Smooth muscle cell (in vitro differentiated cells): ENCODE measurements around the gene TRAM2. TPM values are rescaled to one million over a fixed set of nuclear protein-coding genes. Genes with fewer than 3 reads are reported as not detected.

Experiments
- DNase-seq: peaks from one replicate; lab custom pipeline; 2025; ENCODE audit not compliant: unreplicated experiment; lab: John Stamatoyannopoulos, UW
- H2AFZ ChIP-seq: fragments of 200-600 bp; sonication (generic); 2 replicates; pipeline ENCODE4 v1.6.0; 2016; ENCODE audit warnings: antibody characterized with exemption, low read depth, mild to moderate bottlenecking
- H3F3A ChIP-seq: fragments of 200-600 bp; sonication (generic); 2 replicates; pipeline ENCODE4 v1.6.0; 2017; ENCODE audit warnings: antibody characterized with exemption, low read depth
- H3K27ac ChIP-seq: fragments of 200-600 bp; sonication (generic); 2 replicates; pipeline ENCODE4 v1.5.1; 2016; ENCODE audit warnings: low read depth, mild to moderate bottlenecking
- H3K27me3 ChIP-seq: fragments of 200-600 bp; sonication (generic); 2 replicates; pipeline ENCODE4 v1.6.1; 2016; ENCODE audit warnings: low read depth, mild to moderate bottlenecking
- H3K36me3 ChIP-seq: fragments of 200-600 bp; sonication (generic); 2 replicates; pipeline ENCODE4 v1.5.1; 2016; ENCODE audit warnings: low read depth
- H3K4me1 ChIP-seq: fragments of 200-600 bp; sonication (generic); 2 replicates; pipeline ENCODE4 v1.5.1; 2016; ENCODE audit warnings: low read depth
- H3K4me2 ChIP-seq: fragments of 200-600 bp; sonication (generic); 2 replicates; pipeline ENCODE4 v1.6.0; 2016; ENCODE audit warnings: mild to moderate bottlenecking
- H3K4me3 ChIP-seq: fragments of 200-600 bp; sonication (generic); 2 replicates; pipeline ENCODE4 v1.5.1; 2016; ENCODE audit warnings: mild to moderate bottlenecking
- H3K79me2 ChIP-seq: fragments of 200-600 bp; sonication (generic); 2 replicates; pipeline ENCODE4 v1.6.0; 2016; ENCODE audit warnings: low read depth, mild to moderate bottlenecking
- H3K9ac ChIP-seq: fragments of 200-600 bp; sonication (generic); 2 replicates; pipeline ENCODE4 v1.6.0; 2016; ENCODE audit warnings: low read depth
- H3K9me3 ChIP-seq: fragments of 200-600 bp; sonication (generic); replicated peaks from 2 replicates; pipeline ENCODE4 v1.5.1; 2016; ENCODE audit warnings: low read depth
- H4K20me1 ChIP-seq: fragments of 200-600 bp; sonication (generic); 2 replicates; pipeline ENCODE4 v1.6.0; 2016; ENCODE audit warnings: low read depth
- WGBS: methylation state at CpG from one replicate; pipeline ENCODE4 v1.1.7; 2016; ENCODE audit warnings: low lambda C conversion rate; 5-methylcytosine and 5-hydroxymethylcytosine counted together
- polyA plus RNA-seq: library from polyadenylated mRNA; unstranded; fragments of >200 nt; fragmentation: Nextera tagmentation; extraction: Ambion mirVana; gene quantifications from 2 replicates; pipeline ENCODE4 v1.2.1, GENCODE V29; 2016
- total RNA-seq: library from RNA; depleted of rRNA; stranded (reverse); fragments of >200 nt; gene quantifications from 2 replicates; pipeline ENCODE4 v1.2.3, GENCODE V29; 2014
- TF ChIP-seq, protein P1 (sequence below): fragments of 200-600 bp; sonication (generic); IDR thresholded peaks from 2 replicates; pipeline ENCODE4 v1.5.1; 2017; ENCODE audit warnings: borderline replicate concordance, mild to moderate bottlenecking, antibody characterized with exemption; ENCODE audit not compliant: insufficient read depth, poor library complexity, severe bottlenecking

Gene TRAM2
- total and polyA plus RNA-seq, 2 experiments from 2014 or later, result 18.2 to 35.6 TPM

DNA sequence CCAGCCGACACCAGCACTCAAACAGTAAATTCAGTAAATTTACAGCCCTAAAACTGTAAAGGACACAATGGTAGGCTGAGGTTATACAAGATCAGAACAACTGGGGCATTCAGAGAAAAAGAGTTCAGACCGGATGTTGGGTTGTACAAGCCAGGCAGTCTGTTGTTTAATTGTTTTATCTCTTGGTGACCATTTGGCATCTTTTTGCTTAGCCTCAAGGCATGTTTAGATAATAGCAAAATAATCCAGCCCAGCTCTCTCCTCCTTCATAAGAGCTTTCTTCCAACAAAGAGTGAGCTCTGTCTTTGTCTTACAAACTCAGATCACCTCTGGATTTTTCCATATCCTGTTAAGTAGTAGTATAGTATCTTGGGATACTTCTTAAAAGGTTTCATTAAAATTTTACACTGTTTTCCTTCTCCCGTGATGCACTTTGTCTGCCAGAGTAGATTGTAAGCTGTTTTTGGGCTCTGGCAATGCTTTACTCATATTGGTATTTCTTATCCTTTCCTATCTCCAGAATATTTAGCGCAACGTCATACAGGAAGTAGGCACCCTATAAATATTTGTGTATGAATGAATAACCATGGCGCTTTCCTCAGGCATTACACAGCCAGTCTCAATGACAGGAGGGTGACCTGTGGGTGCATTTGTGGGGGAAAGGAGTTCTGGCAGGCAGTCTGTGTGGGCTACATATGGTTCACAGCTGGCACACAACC, 35.6 kb upstream of the TRAM2 start:
- no peaks in the 10 kb centered on the region for H3K79me2 ChIP-seq
- TF ChIP-seq, protein P1, sequence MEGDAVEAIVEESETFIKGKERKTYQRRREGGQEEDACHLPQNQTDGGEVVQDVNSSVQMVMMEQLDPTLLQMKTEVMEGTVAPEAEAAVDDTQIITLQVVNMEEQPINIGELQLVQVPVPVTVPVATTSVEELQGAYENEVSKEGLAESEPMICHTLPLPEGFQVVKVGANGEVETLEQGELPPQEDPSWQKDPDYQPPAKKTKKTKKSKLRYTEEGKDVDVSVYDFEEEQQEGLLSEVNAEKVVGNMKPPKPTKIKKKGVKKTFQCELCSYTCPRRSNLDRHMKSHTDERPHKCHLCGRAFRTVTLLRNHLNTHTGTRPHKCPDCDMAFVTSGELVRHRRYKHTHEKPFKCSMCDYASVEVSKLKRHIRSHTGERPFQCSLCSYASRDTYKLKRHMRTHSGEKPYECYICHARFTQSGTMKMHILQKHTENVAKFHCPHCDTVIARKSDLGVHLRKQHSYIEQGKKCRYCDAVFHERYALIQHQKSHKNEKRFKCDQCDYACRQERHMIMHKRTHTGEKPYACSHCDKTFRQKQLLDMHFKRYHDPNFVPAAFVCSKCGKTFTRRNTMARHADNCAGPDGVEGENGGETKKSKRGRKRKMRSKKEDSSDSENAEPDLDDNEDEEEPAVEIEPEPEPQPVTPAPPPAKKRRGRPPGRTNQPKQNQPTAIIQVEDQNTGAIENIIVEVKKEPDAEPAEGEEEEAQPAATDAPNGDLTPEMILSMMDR, result no peak
- 35% methylated on average over 6 of the region's 6 CpGs for WGBS
- DNase-seq, result no peak
- no peak overlapping the region for H3K4me3 ChIP-seq
- no peaks in the 10 kb centered on the region for H3K9me3 ChIP-seq
- H3K9ac ChIP-seq, result no peak overlapping the region
- H3K36me3 ChIP-seq, result no peaks in the 10 kb centered on the region
- H4K20me1 ChIP-seq, result no peaks in the 10 kb centered on the region
- peak overlapping the region; percentile 84 for H3K27ac ChIP-seq
- H3F3A ChIP-seq, result peaks cover 15% of the 10 kb centered on the region
- no peaks in the 10 kb centered on the region for H3K27me3 ChIP-seq
- H2AFZ ChIP-seq, result peak overlapping the region; percentile 52
- H3K4me1 ChIP-seq, result peaks cover 16% of the 10 kb centered on the region
- H3K4me2 ChIP-seq, result peak overlapping the region; percentile 58

DNA sequence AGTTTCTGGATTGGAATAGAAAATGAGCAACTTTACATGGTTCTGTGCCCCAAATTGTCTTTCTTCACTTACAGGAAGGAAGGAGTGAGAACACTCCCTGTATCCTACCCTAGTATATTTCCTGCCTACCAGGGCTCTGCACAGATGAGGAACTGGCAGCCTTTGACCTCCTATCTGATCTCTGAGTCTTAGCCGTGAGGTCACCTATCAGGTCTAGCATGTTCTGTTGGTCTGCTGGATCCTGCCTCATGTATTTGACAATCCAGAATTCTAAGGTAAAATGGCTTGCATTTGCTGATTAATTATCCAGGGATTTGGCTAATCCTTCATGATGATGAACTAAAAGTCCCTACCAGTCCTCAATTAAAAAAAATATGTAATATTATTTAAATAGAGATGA, 35.0 kb upstream of the TRAM2 start:
- Histone ChIP-seq H3K9me3 (no peaks in the 10 kb centered on the region), H3K27me3 (no peaks in the 10 kb centered on the region), H3K4me1 (peaks cover 16% of the 10 kb centered on the region), H4K20me1 (no peaks in the 10 kb centered on the region), H3F3A (peaks cover 15% of the 10 kb centered on the region), H3K4me3 (no peak overlapping the region), H3K27ac (peak overlapping the region; percentile 84), H3K4me2 (peak overlapping the region; percentile 58), H2AFZ (no peak overlapping the region), H3K36me3 (no peaks in the 10 kb centered on the region), H3K9ac (no peak overlapping the region), H3K79me2 (no peaks in the 10 kb centered on the region)
- no peak for DNase-seq
- TF ChIP-seq, protein P1, result no peak
- 67% methylated on average over 1 of the region's 1 CpG for WGBS

DNA sequence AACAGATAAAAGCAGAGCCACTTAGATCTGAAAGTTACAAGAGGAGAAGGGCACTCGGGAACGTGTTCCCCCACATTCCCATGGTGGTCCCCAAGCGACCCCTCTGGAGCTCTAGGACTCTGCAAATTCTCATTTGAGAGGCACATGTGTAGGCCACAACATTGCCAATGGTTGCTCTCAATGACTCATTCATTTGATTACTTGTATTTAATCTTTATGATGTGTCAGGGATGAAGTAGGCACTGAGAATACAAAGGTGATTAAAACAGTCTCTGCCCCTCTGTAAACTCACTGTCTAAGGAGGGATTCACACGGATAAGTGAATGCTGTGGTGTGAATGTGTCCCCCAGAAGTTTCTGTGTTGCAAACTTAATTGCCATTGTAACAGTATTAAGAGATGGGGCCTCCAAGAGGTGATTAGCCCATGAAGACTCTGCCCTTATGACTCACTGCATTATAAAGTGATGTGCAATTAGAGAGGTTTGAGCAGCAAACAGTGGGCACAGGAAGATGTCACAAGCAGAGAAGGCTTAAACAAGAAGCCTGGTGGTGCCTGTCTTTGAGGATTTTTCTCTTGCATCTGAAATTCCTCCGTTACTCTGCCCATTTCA, 34.0 kb upstream of the TRAM2 start:
- no peaks in the 10 kb centered on the region for H3K9me3 ChIP-seq
- H3F3A ChIP-seq, result peaks cover 15% of the 10 kb centered on the region
- peaks cover 9% of the 10 kb centered on the region for H3K4me1 ChIP-seq
- no peak for DNase-seq
- H3K79me2 ChIP-seq, result no peaks in the 10 kb centered on the region
- H2AFZ ChIP-seq, result no peak overlapping the region
- no peak overlapping the region for H3K4me3 ChIP-seq
- TF ChIP-seq, protein P1, result no peak
- 52% methylated on average over 5 of the region's 5 CpGs for WGBS
- H3K27me3 ChIP-seq, result no peaks in the 10 kb centered on the region
- no peaks in the 10 kb centered on the region for H3K36me3 ChIP-seq
- peak overlapping the region; percentile 58 for H3K4me2 ChIP-seq
- no peaks in the 10 kb centered on the region for H4K20me1 ChIP-seq
- H3K27ac ChIP-seq, result peak overlapping the region; percentile 84
- H3K9ac ChIP-seq, result peak overlapping the region; percentile 40

DNA sequence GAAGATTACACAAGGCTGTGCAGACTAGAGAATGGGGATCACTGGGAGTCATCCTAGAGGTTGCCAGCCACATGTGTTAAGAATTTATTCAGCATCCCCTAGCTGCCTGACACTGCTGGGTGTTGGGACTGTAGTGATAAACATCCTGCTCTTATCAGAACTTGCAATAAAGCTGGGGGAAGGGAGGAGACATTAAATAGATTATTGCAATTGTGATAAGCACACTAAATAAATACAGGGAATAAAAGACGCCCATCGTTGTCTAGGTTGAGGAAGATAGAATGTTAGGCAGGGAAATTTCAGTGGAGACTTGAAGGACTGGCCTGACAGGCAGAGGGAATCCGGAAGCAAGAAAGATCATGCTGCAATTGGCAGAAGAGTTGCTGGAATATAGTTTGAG, 33.2 kb upstream of the TRAM2 start:
- Histone ChIP-seq H3K9me3 (no peaks in the 10 kb centered on the region), H3K4me3 (no peak overlapping the region), H3K9ac (no peak overlapping the region), H3K27ac (peak overlapping the region; percentile 84), H3K4me1 (peaks cover 7% of the 10 kb centered on the region), H4K20me1 (no peaks in the 10 kb centered on the region), H3F3A (peaks cover 15% of the 10 kb centered on the region), H3K27me3 (no peaks in the 10 kb centered on the region), H3K79me2 (no peaks in the 10 kb centered on the region), H2AFZ (no peak overlapping the region), H3K36me3 (no peaks in the 10 kb centered on the region), H3K4me2 (no peak overlapping the region)
- 32% methylated on average over 3 of the region's 3 CpGs for WGBS
- no peak for DNase-seq
- TF ChIP-seq, protein P1, result no peak
